NB4 (cell line): Measurements from ENCODE around the gene SLC16A12.

ENCODE experiments used
- CTCF ChIP-seq: IDR thresholded peaks from one replicate; pipeline ENCODE4 v1.5.1; 2012; ENCODE audit warnings: low read depth, low read length
- MYC ChIP-seq: IDR thresholded peaks from 2 replicates; pipeline ENCODE4 v1.6.1; 2011; ENCODE audit warnings: low read depth, low read length
- POLR2A ChIP-seq: IDR thresholded peaks from 2 replicates; pipeline ENCODE4 v1.6.1; 2011; ENCODE audit warnings: mild to moderate bottlenecking; ENCODE audit not compliant: insufficient read length; ENCODE audit errors: extremely low read depth

GRCh38 chr10:89526358-89526757 is 9.0 kb downstream of the SLC16A12 start:
- TF ChIP-seq MYC (no peak), CTCF (no peak), POLR2A (no peak)
